ENCODE results near the gene R3HCC1L. TPM values are rescaled to one million over a fixed set of nuclear protein-coding genes. Genes with fewer than 3 reads are reported as not detected.
"Not testable (repeated sequence)": the region's sequence is repeated elsewhere in the genome, so short reads cannot be mapped to it uniquely, and the experiment has no call there.

The R3HCC1L gene
- total RNA-seq, 3 donors from 2014 or later: 12.2 to 28.5 (median 20.6) TPM

DNA sequence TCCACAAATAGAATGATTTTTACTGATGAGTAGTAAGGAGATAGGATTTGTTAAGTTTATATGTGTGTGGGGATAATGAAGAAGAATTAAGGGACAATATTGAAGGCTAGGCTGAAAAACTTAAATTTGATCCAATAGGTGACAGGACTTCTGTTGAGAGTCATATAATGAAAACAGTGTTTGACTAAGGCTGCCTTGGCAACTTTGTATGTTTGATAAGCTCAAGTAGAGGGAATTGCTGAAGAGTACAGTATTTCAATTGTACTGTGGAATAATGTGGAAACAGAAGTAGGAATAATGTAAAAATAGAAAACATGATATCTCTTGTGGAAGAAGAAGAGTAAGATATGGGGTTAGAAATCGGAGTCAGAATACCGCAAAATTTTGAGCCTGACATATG is 10.5 kb downstream of the R3HCC1L start:
- Histone ChIP-seq H3K36me3 (no peaks in the 10 kb centered on the region), H3K27me3 (no peaks in the 10 kb centered on the region), H3K4me3 (no peak overlapping the region), H3K27ac (no peak overlapping the region), H3K4me1 (no peaks in the 10 kb centered on the region), H3K9me3 (peaks cover 0 to 17% of the 10 kb centered on the region in 2 donors)
- TF ChIP-seq, protein P1, sequence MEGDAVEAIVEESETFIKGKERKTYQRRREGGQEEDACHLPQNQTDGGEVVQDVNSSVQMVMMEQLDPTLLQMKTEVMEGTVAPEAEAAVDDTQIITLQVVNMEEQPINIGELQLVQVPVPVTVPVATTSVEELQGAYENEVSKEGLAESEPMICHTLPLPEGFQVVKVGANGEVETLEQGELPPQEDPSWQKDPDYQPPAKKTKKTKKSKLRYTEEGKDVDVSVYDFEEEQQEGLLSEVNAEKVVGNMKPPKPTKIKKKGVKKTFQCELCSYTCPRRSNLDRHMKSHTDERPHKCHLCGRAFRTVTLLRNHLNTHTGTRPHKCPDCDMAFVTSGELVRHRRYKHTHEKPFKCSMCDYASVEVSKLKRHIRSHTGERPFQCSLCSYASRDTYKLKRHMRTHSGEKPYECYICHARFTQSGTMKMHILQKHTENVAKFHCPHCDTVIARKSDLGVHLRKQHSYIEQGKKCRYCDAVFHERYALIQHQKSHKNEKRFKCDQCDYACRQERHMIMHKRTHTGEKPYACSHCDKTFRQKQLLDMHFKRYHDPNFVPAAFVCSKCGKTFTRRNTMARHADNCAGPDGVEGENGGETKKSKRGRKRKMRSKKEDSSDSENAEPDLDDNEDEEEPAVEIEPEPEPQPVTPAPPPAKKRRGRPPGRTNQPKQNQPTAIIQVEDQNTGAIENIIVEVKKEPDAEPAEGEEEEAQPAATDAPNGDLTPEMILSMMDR (IDR thresholded peaks at IDR 0.05): no peak
- intact Hi-C loops (cut with DNase I; ENCODE audit: low total_unique reads): no loop called here
- no peak for DNase-seq (ENCODE audit: low spot score in 2 of 2)

GRCh38 chr10:98149858-98150257 is 15.4 kb downstream of the R3HCC1L start:
- DNase-seq (ENCODE audit: low spot score in 2 of 2): no peak

GRCh38 chr10:98150544-98150943 is 16.1 kb downstream of the R3HCC1L start:
- DNase-seq (ENCODE audit: low spot score in 2 of 2): no peak
- Histone ChIP-seq H3K27ac (no peak overlapping the region), H3K4me1 (no peaks in the 10 kb centered on the region), H3K36me3 (no peaks in the 10 kb centered on the region), H3K27me3 (no peaks in the 10 kb centered on the region), H3K4me3 (no peak overlapping the region), H3K9me3 (peaks cover 0 to 17% of the 10 kb centered on the region in 2 donors)
- intact Hi-C loops (cut with DNase I; ENCODE audit: low total_unique reads): no loop called here
- TF ChIP-seq POLR2A (IDR thresholded peaks at IDR 0.05) (no peak), POLR2AphosphoS5 (IDR thresholded peaks at IDR 0.05) (no peak)
- TF ChIP-seq, protein P1 (IDR thresholded peaks at IDR 0.05): no peak

More at GRCh38 chr10:98149858-98150257, 15.4 kb downstream of the R3HCC1L start:
- Histone ChIP-seq H3K27me3 (no peaks in the 10 kb centered on the region), H3K4me3 (no peak overlapping the region), H3K36me3 (no peaks in the 10 kb centered on the region), H3K4me1 (no peaks in the 10 kb centered on the region), H3K27ac (no peak overlapping the region), H3K9me3 (peaks cover 0 to 17% of the 10 kb centered on the region in 2 donors)
- TF ChIP-seq, protein P1 (IDR thresholded peaks at IDR 0.05): no peak
- TF ChIP-seq POLR2AphosphoS5 (IDR thresholded peaks at IDR 0.05) (no peak), POLR2A (IDR thresholded peaks at IDR 0.05) (no peak)
- intact Hi-C loops (cut with DNase I; ENCODE audit: low total_unique reads): no loop called here

- intact Hi-C loops (cut with DNase I; ENCODE audit: low total_unique reads); H3K4me1 ChIP-seq; H3K36me3 ChIP-seq; H3K4me3 ChIP-seq; H3K27ac ChIP-seq; H3K27me3 ChIP-seq; DNase-seq (ENCODE audit: low spot score in 2 of 2): not testable (repeated sequence)
- peaks cover 0 to 17% of the 10 kb centered on the region in 2 donors for H3K9me3 ChIP-seq
These were observed 18.3 kb downstream of the R3HCC1L start for GRCh38 chr10:98152778-98153177.

DNA sequence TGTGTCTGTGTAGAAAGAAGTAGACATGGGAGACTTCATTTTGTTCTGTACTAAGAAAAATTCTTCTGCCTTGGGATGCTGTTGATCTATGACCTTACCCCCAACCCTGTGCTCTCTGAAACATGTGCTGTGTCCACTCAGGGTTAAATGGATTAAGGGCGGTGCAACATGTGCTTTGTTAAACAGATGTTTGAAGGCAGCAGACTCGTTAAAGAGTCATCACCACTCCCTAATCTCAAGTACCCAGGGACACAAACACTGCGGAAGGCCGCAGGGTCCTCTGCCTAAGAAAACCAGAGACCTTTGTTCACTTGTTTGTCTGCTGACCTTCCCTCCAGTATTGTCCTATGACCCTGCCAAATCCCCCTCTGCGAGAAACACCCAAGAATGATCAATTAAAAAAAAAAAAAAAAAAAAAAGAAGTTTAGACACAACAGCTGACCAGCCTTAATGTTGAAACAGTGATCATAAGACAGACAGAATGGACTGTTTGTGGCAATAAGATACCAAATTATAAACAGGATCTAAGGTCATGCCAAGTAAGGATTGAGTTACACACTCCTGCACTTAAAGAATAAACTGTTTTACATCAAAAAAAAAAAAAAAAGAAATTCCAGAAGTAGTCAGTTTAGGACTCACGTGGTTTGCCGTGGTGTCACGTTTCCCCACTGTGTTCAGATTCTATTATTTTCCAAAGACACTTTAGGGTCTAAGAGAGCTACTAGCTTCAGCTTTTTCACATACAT is 18.9 kb downstream of the R3HCC1L start:
- DNase-seq (ENCODE audit: low spot score in 2 of 2); H3K27ac ChIP-seq; H3K36me3 ChIP-seq; H3K4me3 ChIP-seq; H3K27me3 ChIP-seq; intact Hi-C loops (cut with DNase I; ENCODE audit: low total_unique reads); H3K4me1 ChIP-seq: not testable (repeated sequence)
- peaks cover 0 to 15% of the 10 kb centered on the region in 2 donors for H3K9me3 ChIP-seq

DNA sequence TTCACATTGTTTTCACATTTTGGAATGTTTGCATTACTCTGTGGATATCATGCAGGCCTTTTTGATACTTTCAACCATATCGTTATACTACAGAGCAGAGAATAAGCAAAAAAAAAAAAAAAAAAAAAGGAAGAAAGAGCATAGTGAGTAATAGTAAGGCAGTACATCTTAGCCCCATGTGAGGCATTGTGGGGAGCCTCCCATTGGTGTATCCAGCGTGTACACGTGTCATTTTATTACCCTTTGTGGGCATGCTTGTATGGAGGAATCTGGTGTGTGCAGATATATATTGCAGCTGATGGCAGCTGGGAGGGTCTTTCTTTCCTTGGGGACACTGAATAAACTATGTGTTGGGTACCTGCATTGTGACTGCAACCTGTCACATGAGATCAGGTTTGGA is 19.6 kb downstream of the R3HCC1L start:
- Histone ChIP-seq H3K4me1 (no peaks in the 10 kb centered on the region), H3K27ac (no peak overlapping the region), H3K4me3 (no peak overlapping the region), H3K36me3 (no peaks in the 10 kb centered on the region), H3K9me3 (peaks cover 0 to 8% of the 10 kb centered on the region in 2 donors), H3K27me3 (no peaks in the 10 kb centered on the region)
- intact Hi-C loops (cut with DNase I; ENCODE audit: low total_unique reads): no loop called here
- DNase-seq (ENCODE audit: low spot score in 2 of 2): no peak
- TF ChIP-seq POLR2A (IDR thresholded peaks at IDR 0.05) (no peak), POLR2AphosphoS5 (IDR thresholded peaks at IDR 0.05) (no peak)
- TF ChIP-seq, protein P1 (IDR thresholded peaks at IDR 0.05): no peak

Measured in breast epithelium (tissue), 4 donors.